Stromal cell of bone marrow (primary cell): Measurements from ENCODE around the gene PSMG3.

Experiments
- DNase-seq: peaks from one replicate; pipeline ENCODE4 v3.0.0-alpha.2; 2012; ENCODE audit warnings: low read depth

PSMG3 gene

GRCh38 chr7:1558181-1558811, 11.5 kb downstream of the PSMG3 start:
- no peak for DNase-seq

DNA sequence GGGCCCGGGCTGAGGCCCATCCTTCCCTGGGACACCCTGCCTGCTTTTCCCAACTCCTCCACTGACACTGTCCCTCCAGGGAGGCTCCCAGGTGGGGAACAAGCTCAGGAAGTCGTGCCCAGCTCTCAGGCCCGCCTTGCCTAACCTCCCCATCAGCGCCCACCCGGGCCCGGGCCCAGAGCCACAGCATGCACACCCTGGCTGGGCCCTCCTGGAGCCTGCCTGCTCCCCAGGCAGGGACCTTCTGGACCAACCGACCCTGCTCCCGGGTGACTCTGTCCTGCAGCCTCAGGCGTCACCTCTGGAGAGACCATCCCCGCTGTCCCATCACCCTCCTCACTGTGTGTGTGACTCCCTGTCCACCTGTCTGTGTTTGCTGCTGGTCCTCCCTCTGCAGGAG, 12.1 kb downstream of the PSMG3 start:
- DNase-seq, result no peak

DNA sequence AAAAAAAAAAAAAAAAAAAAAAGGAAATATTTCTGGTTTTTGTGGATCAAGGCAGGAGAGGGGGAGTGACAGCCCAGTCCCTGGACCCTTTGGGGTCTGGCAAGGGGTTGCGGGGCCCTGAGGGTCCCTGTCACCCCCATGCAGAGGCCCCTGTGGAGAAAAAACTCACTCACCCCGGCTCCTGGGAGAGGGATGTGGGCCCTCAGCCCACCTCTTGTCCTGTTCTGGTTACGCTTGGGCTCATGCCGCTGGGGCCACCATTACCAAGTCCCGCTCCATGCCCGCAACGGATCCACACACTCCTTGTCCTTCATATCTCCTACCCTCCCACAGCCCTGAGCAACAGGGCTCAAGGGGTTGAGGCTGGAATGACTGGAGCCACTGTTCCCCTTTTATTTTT, 12.8 kb downstream of the PSMG3 start:
- no peak for DNase-seq

DNA sequence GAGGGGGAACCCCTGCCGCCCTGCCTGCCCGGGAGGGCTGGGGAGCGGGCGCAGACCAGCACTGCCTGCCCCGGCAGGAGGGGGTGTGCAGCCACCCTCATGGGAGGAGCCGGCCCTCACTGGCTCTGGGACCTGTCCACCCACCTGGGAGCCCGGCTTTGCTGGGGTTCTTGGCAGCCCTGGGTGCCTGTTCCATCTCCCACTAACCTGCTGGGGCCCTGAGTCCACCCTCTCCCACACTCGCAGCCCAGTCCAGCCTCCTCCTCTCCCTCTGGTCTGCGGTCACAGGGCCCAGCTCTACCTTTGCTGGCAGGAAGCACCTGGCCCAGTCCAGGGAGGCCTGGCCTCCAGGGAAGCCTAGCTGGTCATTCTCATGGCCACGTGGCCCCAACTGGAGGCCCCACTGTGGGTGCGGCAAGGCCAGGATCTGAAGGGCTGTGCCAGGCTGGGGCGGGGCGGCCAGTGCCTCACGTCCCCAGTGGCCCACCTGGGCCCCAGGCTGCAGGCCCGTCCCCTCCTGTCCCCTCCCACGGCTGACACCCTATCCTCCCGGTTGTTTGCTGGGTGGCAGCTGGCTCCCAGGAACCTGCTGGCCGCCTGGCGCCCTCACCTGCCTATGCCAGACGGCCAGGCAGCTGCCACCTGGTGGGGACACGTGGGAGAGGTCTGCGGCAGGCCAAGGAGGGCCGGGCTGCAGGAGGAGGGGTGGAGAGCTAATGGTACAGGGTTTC, 13.9 kb downstream of the PSMG3 start, which contains the start of gene TMEM184A:
Gene TMEM184A, minus strand, starts transcription at position 393 of the 731 bp plus-strand sequence. CDS start 721 bp downstream, outside the sequence.
- DNase-seq, result no peak

- DNase-seq, result no peak
These were observed 14.6 kb downstream of the PSMG3 start for GRCh38 chr7:1555046-1555812.

DNA sequence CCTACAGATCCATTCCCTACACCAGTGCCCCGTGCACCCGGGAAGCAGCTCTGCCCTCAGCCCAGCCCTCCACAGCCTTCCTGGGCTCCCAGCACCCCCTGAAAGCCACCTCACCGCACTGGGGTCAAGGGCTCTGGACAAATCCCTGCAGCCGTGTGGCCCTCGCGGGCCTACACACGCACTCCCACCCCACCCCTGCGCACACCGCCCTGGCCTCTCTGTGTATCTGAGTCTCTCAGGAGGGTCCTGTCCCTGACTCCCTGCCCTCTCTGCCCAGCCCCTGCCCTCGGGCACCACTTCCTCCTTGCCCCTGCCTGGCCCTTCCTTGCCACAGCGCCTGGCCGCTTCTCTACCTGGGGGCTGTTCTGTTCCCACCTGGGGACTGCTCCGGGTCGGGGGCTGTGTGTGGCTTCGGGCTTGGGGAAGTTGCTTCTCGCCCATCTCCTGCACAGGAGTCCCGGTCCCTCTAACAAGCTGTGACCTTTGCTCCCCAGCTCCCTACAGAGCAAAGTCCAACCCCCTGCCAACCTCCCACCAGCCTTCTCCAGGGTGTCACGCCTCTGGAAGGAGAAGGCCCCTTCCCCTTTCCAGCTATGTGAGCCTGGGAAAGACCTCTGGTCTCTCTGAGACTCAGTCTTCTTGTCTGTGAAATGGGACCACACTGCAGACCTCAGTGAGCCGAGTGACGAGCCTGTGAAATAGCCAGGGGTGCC, 15.3 kb downstream of the PSMG3 start:
- no peak for DNase-seq

DNA sequence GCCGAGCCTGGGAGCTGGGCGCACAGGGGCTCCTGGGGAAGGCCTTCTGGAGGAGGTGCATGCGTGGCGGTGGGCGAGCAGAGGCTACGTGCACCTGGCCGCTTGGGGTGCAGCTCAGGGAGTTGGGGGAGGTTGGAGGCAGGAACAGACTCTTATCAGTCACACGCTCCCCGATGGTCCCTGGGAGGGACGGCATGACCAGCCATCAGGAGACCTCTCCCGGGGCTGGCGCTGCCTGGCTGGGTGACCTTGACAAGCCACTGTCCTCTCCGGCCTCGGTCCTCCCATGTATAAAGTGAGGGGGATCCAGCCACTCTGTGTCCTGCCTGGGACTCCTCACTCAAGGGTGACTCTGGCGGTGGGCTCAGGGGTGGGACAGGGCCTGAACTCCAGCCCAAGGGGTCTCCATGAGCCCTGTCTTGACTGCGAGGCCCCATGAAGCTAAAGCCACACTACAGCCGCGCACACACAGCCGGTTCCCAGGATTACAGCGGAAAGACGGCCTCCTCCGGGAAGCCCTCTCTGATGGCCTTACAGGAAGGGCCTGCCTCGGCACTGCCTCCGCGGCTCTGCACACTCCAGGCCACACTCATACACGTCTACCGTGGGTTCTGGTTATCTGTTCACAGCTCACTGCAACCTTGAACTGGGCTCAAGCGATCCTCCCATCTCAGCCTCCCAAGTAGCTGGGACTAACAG, 16.2 kb downstream of the PSMG3 start:
- DNase-seq, result no peak

- no peak for DNase-seq
These were observed 17.6 kb downstream of the PSMG3 start for GRCh38 chr7:1552200-1552599.

DNA sequence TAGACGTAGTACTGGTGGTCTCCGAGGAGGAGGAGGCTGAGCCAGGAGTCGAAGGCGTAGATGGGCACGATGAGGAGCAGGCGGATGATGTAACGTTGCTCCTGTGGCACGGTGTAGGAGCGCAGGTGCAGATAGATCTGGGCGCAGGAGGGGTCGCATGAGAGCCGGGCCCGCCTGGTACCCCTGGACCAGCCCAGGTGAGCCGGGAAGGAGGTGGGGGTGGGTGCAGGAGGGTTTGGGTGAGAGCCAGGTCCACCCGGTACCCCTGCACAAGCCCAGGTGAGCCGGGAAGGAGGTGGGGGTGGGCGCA, 19.0 kb downstream of the PSMG3 start:
- DNase-seq, result no peak

- DNase-seq, result no peak
These were observed 19.6 kb downstream of the PSMG3 start for GRCh38 chr7:1550005-1550845.

DNA sequence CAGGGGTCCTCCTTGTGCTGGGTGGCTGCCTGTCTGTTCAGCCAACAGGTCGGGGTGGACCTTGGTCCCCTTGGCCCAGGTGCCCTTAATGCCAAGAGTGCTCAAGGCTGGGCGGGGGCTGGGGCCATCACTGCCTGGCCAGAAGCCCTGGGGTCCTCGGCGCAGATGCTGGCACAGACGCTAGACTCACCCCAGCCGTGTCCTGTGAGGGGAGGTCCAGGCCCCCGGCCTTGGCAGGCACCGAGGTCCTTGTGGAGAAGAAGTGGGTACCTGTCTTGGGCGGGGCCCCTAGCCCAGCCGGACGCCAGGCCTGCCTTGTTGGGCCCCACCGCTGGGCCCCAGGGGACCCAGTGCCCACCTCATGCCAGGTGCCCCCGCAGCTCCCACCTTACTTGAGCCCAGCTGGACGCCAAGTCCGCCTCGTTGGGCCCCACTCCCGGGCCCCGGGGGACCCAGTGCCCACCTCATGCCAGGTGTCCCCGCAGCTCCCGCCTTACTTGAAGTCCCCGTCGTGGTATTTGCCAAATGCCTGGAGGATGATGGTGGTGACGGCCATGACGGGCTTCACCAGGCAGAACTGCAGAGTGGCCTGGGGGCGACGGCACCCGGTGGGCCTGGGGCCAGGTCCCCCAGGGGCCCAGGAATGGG, 20.4 kb downstream of the PSMG3 start:
- no peak for DNase-seq

DNA sequence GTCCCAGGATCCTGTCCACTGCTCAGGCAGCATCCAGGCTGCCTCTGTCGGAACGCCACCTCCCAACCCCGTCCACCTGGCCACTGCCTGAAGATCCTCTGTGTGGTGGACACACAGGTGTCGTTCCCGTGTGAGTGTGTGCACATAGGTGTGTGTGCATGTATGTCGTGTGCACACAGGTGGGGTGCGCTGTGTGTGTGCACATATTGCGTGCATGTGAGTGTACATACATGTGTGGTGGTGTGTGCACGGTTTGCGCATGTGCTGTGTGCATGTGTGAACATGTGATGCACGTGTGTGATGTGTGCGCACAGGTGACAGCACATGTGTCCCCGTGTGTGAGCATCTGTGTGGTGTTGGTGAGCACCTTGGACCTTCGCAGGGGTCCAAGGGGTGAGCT, 20.9 kb downstream of the PSMG3 start:
- DNase-seq, result no peak

GRCh38 chr7:1548438-1548831, 21.4 kb downstream of the PSMG3 start:
- no peak for DNase-seq

DNA sequence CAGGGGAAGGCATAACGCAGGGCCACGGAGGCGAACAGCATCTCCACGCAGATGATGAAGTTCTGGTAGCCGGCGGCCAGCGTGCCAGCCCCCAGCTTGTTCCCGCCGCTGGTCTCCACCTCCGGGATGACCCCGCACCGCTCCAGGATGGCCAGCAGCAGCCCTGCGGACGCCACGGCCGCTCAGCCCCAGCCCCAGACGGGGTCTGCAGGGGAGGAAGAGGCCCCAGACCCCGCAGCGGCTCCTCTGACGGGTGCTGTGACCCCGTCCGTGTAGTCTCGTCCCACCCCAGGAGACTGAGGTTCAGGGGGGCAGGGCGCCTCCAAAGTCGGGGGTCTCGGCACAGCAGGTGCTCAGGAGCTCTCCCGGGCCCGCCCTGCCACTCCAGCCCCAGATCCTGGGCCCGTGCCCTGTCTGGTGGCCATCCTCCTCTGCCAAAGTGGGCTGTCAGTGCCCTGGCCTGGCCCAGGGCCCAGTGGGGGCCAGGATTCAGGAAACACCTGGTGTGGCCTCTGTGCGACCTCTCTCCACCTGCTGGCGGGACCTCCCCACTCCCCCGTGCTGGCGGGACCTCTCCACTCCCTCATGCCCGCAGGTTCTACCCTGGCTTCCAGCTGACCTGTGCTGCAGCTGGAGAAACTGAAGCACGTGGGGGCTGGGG, 21.9 kb downstream of the PSMG3 start:
- DNase-seq, result no peak

GRCh38 chr7:1546909-1547776, 22.7 kb downstream of the PSMG3 start:
- DNase-seq, result no peak

DNA sequence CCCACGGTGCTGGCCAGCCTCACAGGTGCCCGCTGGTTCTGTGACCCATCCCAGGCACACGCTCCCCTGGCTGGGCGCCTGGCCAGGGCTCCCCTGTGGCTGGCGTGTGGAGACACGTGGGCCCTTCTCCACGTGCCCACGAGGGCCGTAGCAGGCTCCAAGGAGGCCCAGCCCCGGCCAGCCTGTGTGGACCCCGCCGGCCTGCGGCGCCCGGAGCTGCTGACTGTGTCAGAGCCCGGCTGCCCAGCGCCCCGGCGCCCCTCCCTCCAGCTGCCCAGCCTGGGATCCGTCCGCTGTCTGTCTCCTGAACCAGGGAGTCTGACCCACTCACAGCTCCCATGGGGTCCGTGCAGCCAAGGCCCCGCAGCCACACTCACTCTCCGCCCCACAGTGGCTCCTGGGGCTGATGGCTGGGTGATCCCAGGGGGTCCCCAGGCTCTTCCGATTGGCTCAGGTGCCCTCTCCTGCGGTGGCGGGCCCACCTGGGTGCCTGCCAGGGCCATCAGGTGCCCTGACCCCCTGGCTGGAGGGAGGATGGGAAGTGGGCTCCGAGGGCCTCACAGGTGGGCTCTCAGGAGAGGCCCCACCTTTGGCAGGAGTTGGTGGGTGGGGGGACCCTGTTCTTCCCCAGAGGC, 23.4 kb downstream of the PSMG3 start:
- no peak for DNase-seq

- no peak for DNase-seq
These were observed 24.2 kb downstream of the PSMG3 start for GRCh38 chr7:1545417-1546246.
